PC-3 (cell line): ENCODE measurements around the gene EIF5. TPM values are rescaled to one million over a fixed set of nuclear protein-coding genes. Genes with fewer than 3 reads are reported as not detected.

Source experiments
- ATAC-seq: fragments of 200-7000 bp; cut with Tn5 transposase; 2 replicates; pipeline ENCODE4 v1.9.1; 2020; ENCODE audit warnings: mild to moderate bottlenecking, moderate library complexity
- BruUV-seq: library from RNA; stranded (reverse); fragments of 400-500 nt; replicated peaks from 2 replicates; lab custom pipeline; 2021; lab: Mats Ljungman, UMichigan
- CTCF ChIA-PET: fragments of 300-600 bp; sonication (Branson Sonifier 250); formaldehyde crosslinking; loops from one replicate; lab custom pipeline; 2022; ENCODE audit warnings: antibody characterized with exemption; lab: Charles Lee
- POLR2A ChIA-PET: fragments of 300-600 bp; sonication (Branson Sonifier 250); formaldehyde crosslinking; loops from one replicate; lab custom pipeline; 2022; ENCODE audit warnings: antibody characterized with exemption; ENCODE audit not compliant: unreplicated experiment; lab: Charles Lee
- DNase-seq: peaks from one replicate; pipeline ENCODE4 v3.0.0-alpha.2; 2015
- H2AFZ ChIP-seq: fragments of 300-600 bp; sonication (generic); 2 replicates; pipeline ENCODE4 v1.6.0; 2016; ENCODE audit warnings: antibody characterized with exemption, low read length
- H3F3A ChIP-seq: fragments of 300-600 bp; sonication (generic); one replicate; pipeline ENCODE4 v1.6.0; 2017; ENCODE audit warnings: antibody characterized with exemption, low read length, control low read depth, mild to moderate bottlenecking; ENCODE audit not compliant: unreplicated experiment
- H3K27ac ChIP-seq: fragments of 300-600 bp; sonication (generic); 2 replicates; pipeline ENCODE4 v1.5.1; 2016; ENCODE audit warnings: mild to moderate bottlenecking, low read length
- H3K27me3 ChIP-seq: fragments of 300-600 bp; sonication (generic); 2 replicates; pipeline ENCODE4 v1.6.1; 2016; ENCODE audit warnings: low read length, mixed read lengths
- H3K36me3 ChIP-seq: fragments of 300-600 bp; sonication (generic); 2 replicates; pipeline ENCODE4 v1.6.1; 2016; ENCODE audit warnings: low read depth, mixed run types, low read length, mixed read lengths
- H3K4me1 ChIP-seq: fragments of 300-600 bp; sonication (generic); 2 replicates; pipeline ENCODE4 v1.5.1; 2016; ENCODE audit warnings: low read length; ENCODE audit not compliant: insufficient read depth
- H3K4me2 ChIP-seq: fragments of 300-600 bp; sonication (generic); 2 replicates; pipeline ENCODE4 v1.6.0; 2016; ENCODE audit warnings: low read length
- H3K4me3 ChIP-seq: fragments of 300-600 bp; sonication (generic); 2 replicates; pipeline ENCODE4 v1.5.1; 2016; ENCODE audit warnings: mild to moderate bottlenecking, low read length, mixed read lengths
- H3K79me2 ChIP-seq: fragments of 300-600 bp; sonication (generic); 2 replicates; pipeline ENCODE4 v1.6.1; 2017; ENCODE audit warnings: low read length, mixed read lengths
- H3K9ac ChIP-seq: fragments of 300-600 bp; sonication (generic); 2 replicates; pipeline ENCODE4 v1.6.0; 2016; ENCODE audit warnings: mild to moderate bottlenecking, low read length
- H3K9me2 ChIP-seq: fragments of 300-600 bp; sonication (generic); replicated peaks from 2 replicates; pipeline ENCODE4 v1.6.1; 2016; ENCODE audit warnings: mixed run types, low read length, mixed read lengths
- H3K9me3 ChIP-seq: fragments of 300-600 bp; sonication (generic); 2 replicates; pipeline ENCODE4 v1.6.1; 2016; ENCODE audit warnings: low read length, mixed read lengths
- H4K20me1 ChIP-seq: fragments of 300-600 bp; sonication (generic); 2 replicates; pipeline ENCODE4 v1.6.1; 2016; ENCODE audit warnings: low read length, mixed read lengths
- EZH2 ChIP-seq: fragments of 300-600 bp; sonication (generic); IDR thresholded peaks from one replicate; pipeline ENCODE4 v1.6.1; 2017; ENCODE audit warnings: antibody characterized with exemption, mild to moderate bottlenecking, low read length; ENCODE audit not compliant: unreplicated experiment
- EZH2phosphoT487 ChIP-seq: fragments of 300-600 bp; sonication (generic); IDR thresholded peaks from 2 replicates; pipeline ENCODE4 v1.6.1; 2018; ENCODE audit warnings: mild to moderate bottlenecking, antibody characterized with exemption, low read length, borderline replicate concordance
- intact Hi-C: fragments of 100-400 bp; cut with micrococcal nuclease; formaldehyde crosslinking; loops from 2 replicates; pipeline ENCODE4 v1.9.0; 2023
- total RNA-seq: library from RNA; depleted of rRNA; stranded (reverse); fragments of >200 nt; gene quantifications from 2 replicates; pipeline ENCODE4 v1.2.3, GENCODE V29; 2014
- TF ChIP-seq, protein P1 (sequence below): fragments of 300-600 bp; sonication (generic); conservative IDR thresholded peaks from 2 replicates; pipeline ENCODE4 v1.5.1; 2017; ENCODE audit warnings: antibody characterized with exemption, low read depth, mild to moderate bottlenecking, low read length

The EIF5 gene
- total RNA-seq, 1 experiment from 2014 or later: 216 TPM

GRCh38 chr14:103288076-103288766 is 45.8 kb upstream of the EIF5 start:
- DNase-seq (no peak), ATAC-seq (no peak)
- Histone ChIP-seq H4K20me1 (no peaks in the 10 kb centered on the region), H2AFZ (no peak overlapping the region), H3K4me1 (peaks cover 8% of the 10 kb centered on the region), H3K4me2 (no peak overlapping the region), H3K9me2 (no peaks in the 10 kb centered on the region), H3K27ac (no peak overlapping the region), H3K9ac (no peak overlapping the region), H3F3A (no peaks in the 10 kb centered on the region), H3K9me3 (no peaks in the 10 kb centered on the region), H3K36me3 (no peaks in the 10 kb centered on the region), H3K27me3 (no peaks in the 10 kb centered on the region), H3K79me2 (no peaks in the 10 kb centered on the region), H3K4me3 (no peak overlapping the region)
- intact Hi-C loops: no loop called here
- ChIA-PET POLR2A (no interaction called here), CTCF (no interaction called here)
- BruUV-seq: no TSS peak
- TF ChIP-seq, protein P1, sequence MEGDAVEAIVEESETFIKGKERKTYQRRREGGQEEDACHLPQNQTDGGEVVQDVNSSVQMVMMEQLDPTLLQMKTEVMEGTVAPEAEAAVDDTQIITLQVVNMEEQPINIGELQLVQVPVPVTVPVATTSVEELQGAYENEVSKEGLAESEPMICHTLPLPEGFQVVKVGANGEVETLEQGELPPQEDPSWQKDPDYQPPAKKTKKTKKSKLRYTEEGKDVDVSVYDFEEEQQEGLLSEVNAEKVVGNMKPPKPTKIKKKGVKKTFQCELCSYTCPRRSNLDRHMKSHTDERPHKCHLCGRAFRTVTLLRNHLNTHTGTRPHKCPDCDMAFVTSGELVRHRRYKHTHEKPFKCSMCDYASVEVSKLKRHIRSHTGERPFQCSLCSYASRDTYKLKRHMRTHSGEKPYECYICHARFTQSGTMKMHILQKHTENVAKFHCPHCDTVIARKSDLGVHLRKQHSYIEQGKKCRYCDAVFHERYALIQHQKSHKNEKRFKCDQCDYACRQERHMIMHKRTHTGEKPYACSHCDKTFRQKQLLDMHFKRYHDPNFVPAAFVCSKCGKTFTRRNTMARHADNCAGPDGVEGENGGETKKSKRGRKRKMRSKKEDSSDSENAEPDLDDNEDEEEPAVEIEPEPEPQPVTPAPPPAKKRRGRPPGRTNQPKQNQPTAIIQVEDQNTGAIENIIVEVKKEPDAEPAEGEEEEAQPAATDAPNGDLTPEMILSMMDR: no peak
- TF ChIP-seq EZH2 (no peak), EZH2phosphoT487 (no peak)

GRCh38 chr14:103290056-103290455 is 44.0 kb upstream of the EIF5 start:
- no peak overlapping the region for H2AFZ ChIP-seq
- no peaks in the 10 kb centered on the region for H3K79me2 ChIP-seq
- ATAC-seq (no peak), DNase-seq (no peak)
- no peaks in the 10 kb centered on the region for H4K20me1 ChIP-seq
- CTCF ChIA-PET: interaction anchor here (1.5 kb wide), 1 partner anchor 185 kb away, joined by 5 read pairs; no protein-coding TSS in a partner anchor
- H3K27ac ChIP-seq: no peak overlapping the region
- no peaks in the 10 kb centered on the region for H3K9me3 ChIP-seq
- H3K4me2 ChIP-seq: no peak overlapping the region
- TF ChIP-seq, protein P1: no peak
- no peak for TF ChIP-seq EZH2phosphoT487
- TF ChIP-seq EZH2: no peak
- POLR2A ChIA-PET: no interaction called here
- no peaks in the 10 kb centered on the region for H3K27me3 ChIP-seq
- no peaks in the 10 kb centered on the region for H3K9me2 ChIP-seq
- intact Hi-C loops: loop anchor here (5.0 kb wide), 2 partner anchors 103 to 163 kb away; no protein-coding TSS in a partner anchor
- BruUV-seq: no TSS peak
- H3K4me1 ChIP-seq: peaks cover 2% of the 10 kb centered on the region
- H3F3A ChIP-seq: no peaks in the 10 kb centered on the region
- H3K9ac ChIP-seq: no peak overlapping the region
- no peak overlapping the region for H3K4me3 ChIP-seq
- no peaks in the 10 kb centered on the region for H3K36me3 ChIP-seq

- Histone ChIP-seq H3K4me2 (no peak overlapping the region), H3K4me3 (no peak overlapping the region), H3K27me3 (no peaks in the 10 kb centered on the region), H4K20me1 (no peaks in the 10 kb centered on the region), H3K27ac (no peak overlapping the region), H3K9me3 (no peaks in the 10 kb centered on the region), H3K4me1 (0 out of 2 replicates have a peak, but pooled peaks cover under 1% of the 10 kb centered on the region), H3F3A (no peaks in the 10 kb centered on the region), H3K9me2 (no peaks in the 10 kb centered on the region), H3K79me2 (no peaks in the 10 kb centered on the region), H2AFZ (no peak overlapping the region), H3K36me3 (no peaks in the 10 kb centered on the region), H3K9ac (no peak overlapping the region)
- no peak for ATAC-seq
- CTCF ChIA-PET: interaction anchor here (1.5 kb wide), 1 partner anchor 185 kb away, joined by 5 read pairs; no protein-coding TSS in a partner anchor
- POLR2A ChIA-PET: no interaction called here
- no peak for DNase-seq
- BruUV-seq: no TSS peak
- TF ChIP-seq EZH2phosphoT487: no peak
- TF ChIP-seq EZH2: no peak
- TF ChIP-seq, protein P1: no peak
- intact Hi-C loops: loop anchor here (5.0 kb wide), 2 partner anchors 103 to 163 kb away; no protein-coding TSS in a partner anchor
Observed at GRCh38 chr14:103290494-103290893, 43.5 kb upstream of the EIF5 start.
